NT2/D1 (cell line): Measurements from ENCODE around the gene PRR15.

Source experiments
- SUZ12 ChIP-seq: IDR thresholded peaks from 2 replicates; pipeline ENCODE4 v1.6.1; 2011; ENCODE audit not compliant: insufficient read length, insufficient read depth; ENCODE audit errors: extremely low read depth
- YY1 ChIP-seq: IDR thresholded peaks from 2 replicates; pipeline ENCODE4 v1.6.1; 2011; ENCODE audit not compliant: insufficient read length, insufficient read depth

DNA sequence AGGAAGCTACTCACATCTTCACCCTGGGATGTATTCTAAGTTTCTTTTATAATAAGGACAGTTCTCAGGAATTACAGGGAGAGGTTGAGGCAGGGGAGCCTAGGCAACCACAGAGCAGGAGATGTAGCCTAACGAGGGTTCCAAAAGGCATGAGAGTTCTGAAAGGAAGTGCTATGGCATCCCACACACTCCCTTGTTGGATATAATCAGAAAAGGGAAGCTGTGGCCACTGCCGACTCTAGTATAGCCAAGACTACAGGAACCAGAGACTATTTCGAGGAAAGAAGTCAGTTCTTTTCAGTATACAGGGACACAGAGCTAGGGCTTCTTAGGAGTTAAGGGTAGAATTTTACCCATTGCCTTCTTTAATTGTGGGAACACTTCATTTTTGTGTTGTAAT lies 11.0 kb downstream of the PRR15 start:
- TF ChIP-seq SUZ12 (no peak), YY1 (no peak)
